KOPT-K1 (cell line): ENCODE measurements around the gene THAP11.

Source experiments
- H3K27ac ChIP-seq: fragments of 200-600 bp; sonication (generic); 2 replicates; pipeline ENCODE4 v1.5.1; 2016; ENCODE audit warnings: antibody characterized with exemption, mild to moderate bottlenecking, low read depth, low read length; ENCODE audit not compliant: poor library complexity, severe bottlenecking
- H3K36me3 ChIP-seq: fragments of 200-600 bp; sonication (generic); 2 replicates; pipeline ENCODE4 v1.5.1; 2017; ENCODE audit warnings: antibody characterized with exemption, mild to moderate bottlenecking, low read length, moderate library complexity; ENCODE audit not compliant: insufficient read depth
- H3K9me3 ChIP-seq: fragments of 200-600 bp; sonication (generic); 2 replicates; pipeline ENCODE4 v1.5.1; 2017; ENCODE audit warnings: antibody characterized with exemption, low read length, mild to moderate bottlenecking; ENCODE audit not compliant: insufficient read depth, poor library complexity, severe bottlenecking

The THAP11 gene

GRCh38 chr16:67865318-67865717 is 23.2 kb downstream of the THAP11 start:
- peaks cover 99% of the 10 kb centered on the region for H3K36me3 ChIP-seq
- no peaks in the 10 kb centered on the region for H3K9me3 ChIP-seq
- no peak overlapping the region for H3K27ac ChIP-seq

- H3K27ac ChIP-seq = no peak overlapping the region
- H3K36me3 ChIP-seq = peaks cover 88% of the 10 kb centered on the region
- no peaks in the 10 kb centered on the region for H3K9me3 ChIP-seq
Observed at GRCh38 chr16:67868290-67868689, 26.2 kb downstream of the THAP11 start.

GRCh38 chr16:67869653-67870052 is 27.5 kb downstream of the THAP11 start:
- Histone ChIP-seq H3K36me3 (peaks cover 74% of the 10 kb centered on the region), H3K27ac (no peak overlapping the region), H3K9me3 (no peaks in the 10 kb centered on the region)

GRCh38 chr16:67871256-67871655 is 29.1 kb downstream of the THAP11 start:
- Histone ChIP-seq H3K36me3 (peaks cover 72% of the 10 kb centered on the region), H3K9me3 (no peaks in the 10 kb centered on the region), H3K27ac (no peak overlapping the region)

GRCh38 chr16:67872131-67872630 is 30.1 kb downstream of the THAP11 start:
- no peaks in the 10 kb centered on the region for H3K9me3 ChIP-seq
- peaks cover 72% of the 10 kb centered on the region for H3K36me3 ChIP-seq
- H3K27ac ChIP-seq = peak overlapping the region; percentile 85

GRCh38 chr16:67872631-67873434 is 30.7 kb downstream of the THAP11 start, which contains the start of gene EDC4:
Gene EDC4 (plus strand): TSS chr16:67873052. CDS start chr16:67873262, 210 bp downstream.
- Histone ChIP-seq H3K27ac (peak within 1 kb of the TSS; percentile 85), H3K9me3 (no peaks in the 10 kb centered on the region), H3K36me3 (peaks cover 72% of the 10 kb centered on the region)

- Histone ChIP-seq H3K36me3 (peaks cover 72% of the 10 kb centered on the region), H3K27ac (peak overlapping the region; percentile 85), H3K9me3 (no peaks in the 10 kb centered on the region)
Observed at GRCh38 chr16:67873435-67874370, 31.6 kb downstream of the THAP11 start.

GRCh38 chr16:67874372-67874771 is 32.3 kb downstream of the THAP11 start:
- Histone ChIP-seq H3K27ac (peak overlapping the region; percentile 85), H3K36me3 (peaks cover 72% of the 10 kb centered on the region), H3K9me3 (no peaks in the 10 kb centered on the region)

GRCh38 chr16:67877064-67877463 is 34.9 kb downstream of the THAP11 start:
- H3K9me3 ChIP-seq = no peaks in the 10 kb centered on the region
- no peak overlapping the region for H3K27ac ChIP-seq
- peaks cover 75% of the 10 kb centered on the region for H3K36me3 ChIP-seq

GRCh38 chr16:67878232-67878631 is 36.1 kb downstream of the THAP11 start:
- H3K36me3 ChIP-seq = peaks cover 84% of the 10 kb centered on the region
- H3K9me3 ChIP-seq = no peaks in the 10 kb centered on the region
- H3K27ac ChIP-seq = no peak overlapping the region

- H3K9me3 ChIP-seq = no peaks in the 10 kb centered on the region
- no peak overlapping the region for H3K27ac ChIP-seq
- H3K36me3 ChIP-seq = peaks cover 90% of the 10 kb centered on the region
Observed at GRCh38 chr16:67878846-67879245, 36.7 kb downstream of the THAP11 start.

- Histone ChIP-seq H3K36me3 (peaks cover 96% of the 10 kb centered on the region), H3K27ac (no peak overlapping the region), H3K9me3 (no peaks in the 10 kb centered on the region)
Observed at GRCh38 chr16:67879462-67879861, 37.3 kb downstream of the THAP11 start.

- Histone ChIP-seq H3K27ac (no peak overlapping the region), H3K36me3 (peaks cover 100% of the 10 kb centered on the region), H3K9me3 (no peaks in the 10 kb centered on the region)
Observed at GRCh38 chr16:67879936-67880335, 37.8 kb downstream of the THAP11 start.

GRCh38 chr16:67880584-67880983 is 38.5 kb downstream of the THAP11 start:
- H3K36me3 ChIP-seq = peaks cover 100% of the 10 kb centered on the region

GRCh38 chr16:67881621-67882161 is 39.6 kb downstream of the THAP11 start:
- Histone ChIP-seq H3K36me3 (peaks cover 100% of the 10 kb centered on the region), H3K9me3 (no peaks in the 10 kb centered on the region), H3K27ac (no peak overlapping the region)

More at GRCh38 chr16:67880584-67880983, 38.5 kb downstream of the THAP11 start:
- H3K9me3 ChIP-seq = no peaks in the 10 kb centered on the region
- H3K27ac ChIP-seq = no peak overlapping the region
